Measurements from ENCODE around the gene ILF2. TPM values are rescaled to one million over a fixed set of nuclear protein-coding genes. Genes with fewer than 3 reads are reported as not detected.

ILF2 gene
- total and polyA plus RNA-seq, 4 donors = 46.7 to 133 (median 111) TPM

DNA sequence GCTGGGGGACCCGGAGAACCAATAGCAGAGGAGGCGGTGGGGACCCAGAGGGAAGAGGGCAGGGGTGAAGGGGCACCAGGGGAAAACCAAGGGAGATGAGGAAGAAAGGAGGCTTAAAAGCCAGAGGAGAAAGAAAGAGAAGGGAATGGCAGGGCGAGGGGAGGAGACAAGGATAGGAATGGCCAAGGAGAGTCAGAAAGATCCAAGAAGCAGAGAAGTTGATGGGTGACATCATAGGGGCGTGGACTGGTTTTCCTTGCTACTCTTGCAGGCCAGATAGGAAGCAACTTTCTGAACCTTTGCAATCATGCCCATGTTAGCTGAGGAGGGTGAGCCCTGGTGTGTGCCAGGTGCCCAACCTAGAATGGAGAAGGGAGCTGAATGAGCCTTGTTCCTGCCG, 13.1 kb upstream of the ILF2 start:
- 84 to 91% methylated on average over 5 of the region's 5 CpGs for WGBS, 2 donors
- H3K4me1 ChIP-seq (ENCODE audit: control insufficient read depth in 5 of 5, insufficient read depth in 5 of 5, low read length in 5 of 5) = peaks cover 0 to 9% (median 0%) of the 10 kb centered on the region in 5 donors
- no peak overlapping the region for H3K9ac ChIP-seq (ENCODE audit: insufficient read depth in 1 of 2, low read length in 2 of 2)
- H3K27ac ChIP-seq (ENCODE audit: low read depth in 1 of 2, low read length in 1 of 2) = no peak overlapping the region
- peaks cover 0 to 30% (median 24%) of the 10 kb centered on the region in 3 donors for H3K27me3 ChIP-seq (ENCODE audit: control insufficient read depth in 3 of 3, insufficient read depth in 3 of 3, low read length in 2 of 3)
- no peaks in the 10 kb centered on the region for H3K9me3 ChIP-seq (ENCODE audit: control insufficient read depth in 4 of 4, insufficient read depth in 3 of 4, low read length in 3 of 4)
- DNase-seq = no peak
- no peak overlapping the region for H3K4me3 ChIP-seq
- ATAC-seq (ENCODE audit: insufficient read depth, low FRiP score) = no peak
- peaks cover 0 to 27% (median 0%) of the 10 kb centered on the region in 4 donors for H3K36me3 ChIP-seq (ENCODE audit: control insufficient read depth in 4 of 4, insufficient read depth in 4 of 4, low read length in 4 of 4)
- TF ChIP-seq, protein P1, sequence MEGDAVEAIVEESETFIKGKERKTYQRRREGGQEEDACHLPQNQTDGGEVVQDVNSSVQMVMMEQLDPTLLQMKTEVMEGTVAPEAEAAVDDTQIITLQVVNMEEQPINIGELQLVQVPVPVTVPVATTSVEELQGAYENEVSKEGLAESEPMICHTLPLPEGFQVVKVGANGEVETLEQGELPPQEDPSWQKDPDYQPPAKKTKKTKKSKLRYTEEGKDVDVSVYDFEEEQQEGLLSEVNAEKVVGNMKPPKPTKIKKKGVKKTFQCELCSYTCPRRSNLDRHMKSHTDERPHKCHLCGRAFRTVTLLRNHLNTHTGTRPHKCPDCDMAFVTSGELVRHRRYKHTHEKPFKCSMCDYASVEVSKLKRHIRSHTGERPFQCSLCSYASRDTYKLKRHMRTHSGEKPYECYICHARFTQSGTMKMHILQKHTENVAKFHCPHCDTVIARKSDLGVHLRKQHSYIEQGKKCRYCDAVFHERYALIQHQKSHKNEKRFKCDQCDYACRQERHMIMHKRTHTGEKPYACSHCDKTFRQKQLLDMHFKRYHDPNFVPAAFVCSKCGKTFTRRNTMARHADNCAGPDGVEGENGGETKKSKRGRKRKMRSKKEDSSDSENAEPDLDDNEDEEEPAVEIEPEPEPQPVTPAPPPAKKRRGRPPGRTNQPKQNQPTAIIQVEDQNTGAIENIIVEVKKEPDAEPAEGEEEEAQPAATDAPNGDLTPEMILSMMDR (IDR thresholded peaks at IDR 0.05; ENCODE audit: control extremely low read depth, extremely low read depth) = no peak

DNA sequence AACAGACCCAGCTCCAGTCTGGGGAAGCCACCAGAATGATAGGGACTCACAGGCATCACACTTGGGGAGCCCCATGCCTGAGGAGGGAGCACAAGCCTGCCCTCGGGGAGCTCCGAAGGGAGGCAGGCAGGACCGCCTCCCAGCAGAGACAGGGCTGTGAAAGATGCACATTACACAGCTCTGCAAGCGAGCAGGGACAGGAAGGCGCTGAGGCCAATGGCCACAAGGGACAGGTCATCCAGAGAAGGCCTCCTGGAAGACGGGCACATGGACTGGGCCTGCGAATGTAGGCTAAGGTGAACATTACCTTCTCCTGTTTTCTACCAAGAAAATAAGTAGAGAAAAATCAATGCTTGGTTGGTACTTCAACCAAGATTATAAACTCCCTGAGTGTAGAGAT, 11.9 kb upstream of the ILF2 start:
- Histone ChIP-seq H3K27ac (ENCODE audit: low read depth in 1 of 2, low read length in 1 of 2) (no peak overlapping the region), H3K9me3 (ENCODE audit: control insufficient read depth in 4 of 4, insufficient read depth in 3 of 4, low read length in 3 of 4) (no peaks in the 10 kb centered on the region), H3K9ac (ENCODE audit: insufficient read depth in 1 of 2, low read length in 2 of 2) (no peak overlapping the region), H3K27me3 (ENCODE audit: control insufficient read depth in 3 of 3, insufficient read depth in 3 of 3, low read length in 2 of 3) (peaks cover 0 to 40% (median 28%) of the 10 kb centered on the region in 3 donors), H3K4me3 (no peak overlapping the region), H3K4me1 (ENCODE audit: control insufficient read depth in 5 of 5, insufficient read depth in 5 of 5, low read length in 5 of 5) (peaks cover 0 to 21% (median 0%) of the 10 kb centered on the region in 5 donors), H3K36me3 (ENCODE audit: control insufficient read depth in 4 of 4, insufficient read depth in 4 of 4, low read length in 4 of 4) (peaks cover 0 to 18% (median 0%) of the 10 kb centered on the region in 4 donors)
- 91% methylated on average over 7 of the region's 7 CpGs for WGBS, 2 donors
- DNase-seq (no peak), ATAC-seq (ENCODE audit: insufficient read depth, low FRiP score) (no peak)
- TF ChIP-seq, protein P1 (IDR thresholded peaks at IDR 0.05; ENCODE audit: control extremely low read depth, extremely low read depth) = no peak

DNA sequence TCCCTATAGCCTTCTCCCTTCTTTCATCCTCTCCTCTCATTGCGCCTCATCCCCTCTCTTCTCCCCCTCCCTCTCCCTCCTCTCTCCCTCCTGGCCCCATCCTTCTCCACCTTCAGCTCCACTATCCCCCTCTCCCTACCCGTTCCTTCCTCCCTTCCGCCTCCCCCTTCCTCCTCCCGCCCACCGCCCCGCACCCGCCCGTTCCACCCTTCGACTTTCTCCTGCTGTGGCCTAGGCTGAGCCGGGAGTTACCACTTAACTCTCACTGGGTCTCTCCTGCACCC, 9.3 kb upstream of the ILF2 start:
- TF ChIP-seq, protein P1 (IDR thresholded peaks at IDR 0.05; ENCODE audit: control extremely low read depth, extremely low read depth) = no peak
- Histone ChIP-seq H3K4me1 (ENCODE audit: control insufficient read depth in 5 of 5, insufficient read depth in 5 of 5, low read length in 5 of 5) (peaks cover 0 to 25% (median 2%) of the 10 kb centered on the region in 5 donors), H3K9me3 (ENCODE audit: control insufficient read depth in 4 of 4, insufficient read depth in 3 of 4, low read length in 3 of 4) (no peaks in the 10 kb centered on the region), H3K27me3 (ENCODE audit: control insufficient read depth in 3 of 3, insufficient read depth in 3 of 3, low read length in 2 of 3) (peaks cover 0 to 40% (median 32%) of the 10 kb centered on the region in 3 donors), H3K4me3 (peak overlapping the region; percentile 91), H3K36me3 (ENCODE audit: control insufficient read depth in 4 of 4, insufficient read depth in 4 of 4, low read length in 4 of 4) (peaks cover 0 to 9% (median 0%) of the 10 kb centered on the region in 4 donors), H3K27ac (ENCODE audit: low read depth in 1 of 2, low read length in 1 of 2) (no peak overlapping the region), H3K9ac (ENCODE audit: insufficient read depth in 1 of 2, low read length in 2 of 2) (no peak overlapping the region)
- DNase-seq (no peak), ATAC-seq (ENCODE audit: insufficient read depth, low FRiP score) (no peak)
- 25 to 36% methylated on average over 10 of the region's 10 CpGs for WGBS, 2 donors
